Measurements from ENCODE around the gene CYGB.

DNA sequence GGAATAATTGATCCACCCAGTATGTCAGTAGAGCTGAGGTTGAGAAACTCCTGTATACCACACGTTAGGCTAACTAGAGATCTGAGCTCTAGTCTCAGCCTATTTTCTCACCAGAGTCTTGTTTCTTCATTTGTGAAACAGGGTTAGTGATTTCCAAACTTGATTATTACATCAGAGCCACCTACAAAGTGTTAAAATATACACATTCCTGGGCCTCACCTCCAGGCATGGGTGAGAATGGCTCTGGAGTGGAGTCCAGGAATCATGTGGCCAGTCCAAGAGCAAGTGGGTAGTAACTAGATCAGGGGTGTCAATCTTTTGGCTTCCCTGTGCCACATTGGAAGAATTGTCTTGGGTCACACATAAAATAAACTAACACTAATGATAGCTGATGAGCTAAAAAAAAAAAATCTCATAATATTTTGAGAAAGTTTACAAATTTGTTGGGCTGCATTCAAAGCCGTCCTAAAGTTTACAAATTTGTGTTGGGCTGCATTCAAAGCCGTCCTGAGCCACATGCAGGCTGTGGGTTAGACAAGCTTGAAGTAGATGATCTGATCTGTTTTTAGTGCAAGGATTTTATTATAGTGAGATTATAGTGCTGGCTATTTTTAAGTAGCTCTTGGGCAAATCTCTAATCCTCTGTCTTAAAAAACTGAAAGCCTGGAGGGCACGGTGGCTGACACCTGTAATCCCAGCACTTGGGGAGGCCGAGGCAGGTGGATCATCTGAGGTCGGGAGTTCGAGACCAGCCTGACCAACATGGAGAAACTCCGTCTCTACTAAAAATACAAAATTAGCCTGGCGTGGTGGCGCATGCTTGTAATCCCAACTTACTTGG lies 22.7 kb upstream of the CYGB start:
- TF ChIP-seq, protein P1, sequence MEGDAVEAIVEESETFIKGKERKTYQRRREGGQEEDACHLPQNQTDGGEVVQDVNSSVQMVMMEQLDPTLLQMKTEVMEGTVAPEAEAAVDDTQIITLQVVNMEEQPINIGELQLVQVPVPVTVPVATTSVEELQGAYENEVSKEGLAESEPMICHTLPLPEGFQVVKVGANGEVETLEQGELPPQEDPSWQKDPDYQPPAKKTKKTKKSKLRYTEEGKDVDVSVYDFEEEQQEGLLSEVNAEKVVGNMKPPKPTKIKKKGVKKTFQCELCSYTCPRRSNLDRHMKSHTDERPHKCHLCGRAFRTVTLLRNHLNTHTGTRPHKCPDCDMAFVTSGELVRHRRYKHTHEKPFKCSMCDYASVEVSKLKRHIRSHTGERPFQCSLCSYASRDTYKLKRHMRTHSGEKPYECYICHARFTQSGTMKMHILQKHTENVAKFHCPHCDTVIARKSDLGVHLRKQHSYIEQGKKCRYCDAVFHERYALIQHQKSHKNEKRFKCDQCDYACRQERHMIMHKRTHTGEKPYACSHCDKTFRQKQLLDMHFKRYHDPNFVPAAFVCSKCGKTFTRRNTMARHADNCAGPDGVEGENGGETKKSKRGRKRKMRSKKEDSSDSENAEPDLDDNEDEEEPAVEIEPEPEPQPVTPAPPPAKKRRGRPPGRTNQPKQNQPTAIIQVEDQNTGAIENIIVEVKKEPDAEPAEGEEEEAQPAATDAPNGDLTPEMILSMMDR (IDR thresholded peaks at IDR 0.05): no peak
- no peak for TF ChIP-seq RAD21 (IDR thresholded peaks at IDR 0.05; ENCODE audit: low read length)
- no peak for TF ChIP-seq TCF12 (IDR thresholded peaks at IDR 0.05)
- TF ChIP-seq, protein P2, sequence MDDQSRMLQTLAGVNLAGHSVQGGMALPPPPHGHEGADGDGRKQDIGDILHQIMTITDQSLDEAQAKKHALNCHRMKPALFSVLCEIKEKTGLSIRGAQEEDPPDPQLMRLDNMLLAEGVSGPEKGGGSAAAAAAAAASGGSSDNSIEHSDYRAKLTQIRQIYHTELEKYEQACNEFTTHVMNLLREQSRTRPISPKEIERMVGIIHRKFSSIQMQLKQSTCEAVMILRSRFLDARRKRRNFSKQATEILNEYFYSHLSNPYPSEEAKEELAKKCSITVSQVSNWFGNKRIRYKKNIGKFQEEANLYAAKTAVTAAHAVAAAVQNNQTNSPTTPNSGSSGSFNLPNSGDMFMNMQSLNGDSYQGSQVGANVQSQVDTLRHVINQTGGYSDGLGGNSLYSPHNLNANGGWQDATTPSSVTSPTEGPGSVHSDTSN (IDR thresholded peaks at IDR 0.05): no peak
- no peak for TF ChIP-seq EP300 (IDR thresholded peaks at IDR 0.05; ENCODE audit: borderline replicate concordance in 1 of 2, low read depth in 1 of 2, low read length in 1 of 2)
- TF ChIP-seq JUND (IDR thresholded peaks at IDR 0.05): no peak
- TF ChIP-seq GABPA (IDR thresholded peaks at IDR 0.05; ENCODE audit: low read depth): no peak
- no peak for TF ChIP-seq CHD2 (IDR thresholded peaks at IDR 0.05; ENCODE audit: low read length, partially characterized antibody)

All from SK-N-SH (cell line).